Epithelial cell of esophagus (primary cell): ENCODE data around the gene MYBBP1A.
"Not testable (repeated sequence)": the region's sequence is repeated elsewhere in the genome, so short reads cannot be mapped to it uniquely, and the experiment has no call there.

Source experiments
- DNase-seq: peaks from one replicate; pipeline ENCODE4 v3.0.0; 2010; ENCODE audit warnings: low read depth
- H3K4me3 ChIP-seq: 2 replicates; pipeline ENCODE4 v1.5.1; 2011; ENCODE audit warnings: mild to moderate bottlenecking, low read length, control low read depth
- CTCF ChIP-seq: IDR thresholded peaks from 2 replicates; pipeline ENCODE4 v1.5.1; 2011; ENCODE audit warnings: low read depth, mild to moderate bottlenecking, low read length, control low read depth, inconsistent platforms; ENCODE audit not compliant: insufficient read depth; ENCODE audit errors: missing control alignments

MYBBP1A gene

GRCh38 chr17:4554997-4555799 lies at the start of gene MYBBP1A:
Gene MYBBP1A (minus strand): TSS chr17:4555384. CDS start chr17:4555324, 60 bp downstream.
- peak within 1 kb of the TSS; percentile 98 for H3K4me3 ChIP-seq
- peak; percentile 24 for TF ChIP-seq CTCF
- DNase-seq: peak; percentile 96

GRCh38 chr17:4604736-4605135 lies 49.6 kb upstream of the MYBBP1A start:
- not testable (repeated sequence) for DNase-seq

GRCh38 chr17:4604111-4604644 lies 49.0 kb upstream of the MYBBP1A start:
- no peak for TF ChIP-seq CTCF
- DNase-seq: peak; percentile 57
- no peak overlapping the region for H3K4me3 ChIP-seq

More at GRCh38 chr17:4604736-4605135, 49.6 kb upstream of the MYBBP1A start:
- H3K4me3 ChIP-seq: not testable (repeated sequence)

- H3K4me3 ChIP-seq: no peak overlapping the region
- TF ChIP-seq CTCF: no peak
- DNase-seq: no peak
Measured at GRCh38 chr17:4602041-4602440, 46.9 kb upstream of the MYBBP1A start.

- H3K4me3 ChIP-seq: no peak overlapping the region
- TF ChIP-seq CTCF: no peak
- DNase-seq: no peak
Measured at GRCh38 chr17:4601326-4601725, 46.1 kb upstream of the MYBBP1A start.

- no peak for TF ChIP-seq CTCF
- H3K4me3 ChIP-seq: no peak overlapping the region
- DNase-seq: no peak
Measured at GRCh38 chr17:4600563-4600962, 45.4 kb upstream of the MYBBP1A start.

GRCh38 chr17:4599505-4600281 lies 44.5 kb upstream of the MYBBP1A start:
- H3K4me3 ChIP-seq: no peak overlapping the region
- TF ChIP-seq CTCF: no peak
- peak; percentile 46 for DNase-seq
